Heart left ventricle (tissue), 16 donors: ENCODE measurements around the gene ANKRD33. TPM values are rescaled to one million over a fixed set of nuclear protein-coding genes. Genes with fewer than 3 reads are reported as not detected.
A peak's percentile ranks its signal among the peaks of the same experiment; 100 is the strongest.

Source experiments
- ATAC-seq, 4 donors: fragments of 200-7000 bp; cut with Tn5 transposase; one replicate each; pipeline ENCODE4 v1.9.1; 2020 to 2022; ENCODE audit warnings: moderate library complexity in 4 of 4, mild to moderate bottlenecking in 3 of 4, moderate number of reproducible peaks in 1 of 4
- DNase-seq, 5 donors: peaks; one replicate each; pipeline ENCODE4 v3.0.0-alpha.2; 2020
- H3K27ac ChIP-seq, 12 donors: fragments of 200-600 bp; sonication (generic) in 4 of 12; one replicate each; pipeline versions ENCODE4 v1.5.0 to v1.8.0; 2016 to 2022; ENCODE audit warnings: mild to moderate bottlenecking in 2 of 12
- H3K27me3 ChIP-seq, 9 donors: fragments of 200-600 bp; sonication (generic) in 2 of 9; one replicate each; pipeline versions ENCODE4 v1.5.1 to v1.8.0; 2016 to 2022; ENCODE audit warnings: mild to moderate bottlenecking in 3 of 9
- H3K36me3 ChIP-seq, 9 donors: fragments of 200-600 bp; sonication (generic) in 2 of 9; one replicate each; pipeline versions ENCODE4 v1.5.0 to v1.8.0; 2018 to 2022; ENCODE audit warnings: mild to moderate bottlenecking in 2 of 9
- H3K4me1 ChIP-seq, 12 donors: fragments of 200-600 bp; sonication (generic) in 4 of 12; one replicate each; pipeline versions ENCODE4 v1.5.0 to v1.8.0; 2016 to 2022; ENCODE audit warnings: mild to moderate bottlenecking in 3 of 12
- H3K4me3 ChIP-seq, 12 donors: fragments of 200-600 bp; sonication (generic) in 4 of 12; one replicate each; pipeline versions ENCODE4 v1.5.0 to v1.8.0; 2017 to 2022; ENCODE audit warnings: mild to moderate bottlenecking in 9 of 12, moderate library complexity in 4 of 12
- H3K9me3 ChIP-seq, 12 donors: fragments of 200-600 bp; sonication (generic) in 4 of 12; one replicate each; pipeline versions ENCODE4 v1.5.0 to v1.8.0; 2016 to 2022; ENCODE audit warnings: mild to moderate bottlenecking in 1 of 12
- CTCF ChIP-seq, 12 donors: fragments of 200-600 bp; sonication (generic) in 4 of 12; IDR thresholded peaks; one replicate each; pipeline versions ENCODE4 v1.5.0 to v1.8.0; 2018 to 2022; ENCODE audit warnings: antibody characterized with exemption in 12 of 12, mild to moderate bottlenecking in 5 of 12
- POLR2A ChIP-seq, 2 donors: fragments of 450-650 bp; IDR thresholded peaks; one replicate each; pipeline ENCODE4 v1.6.1; 2017; ENCODE audit warnings: antibody characterized with exemption in 2 of 2, mild to moderate bottlenecking in 2 of 2, moderate library complexity in 2 of 2
- WGBS, 4 donors: extraction: QIAGEN DNeasy Blood & Tissue Kit in 2 of 4; methylation state at CpG; one replicate each; pipeline versions ENCODE4 v1.1.5 to v1.1.7; 2013 to 2018; 5-methylcytosine and 5-hydroxymethylcytosine counted together
- intact Hi-C, 10 donors: fragments of 100-400 bp; cut with DNase I; formaldehyde crosslinking; loops; one replicate each; pipeline versions ENCODE4 v1.11.1 to v1.14.2; 2022
- polyA plus RNA-seq, 2 donors: library from polyadenylated mRNA; stranded (reverse); fragments of 200-250 nt; gene quantifications; one replicate each; pipeline ENCODE4 v1.2.3, GENCODE V29; 2013
- total RNA-seq, 9 donors: library from RNA; depleted of rRNA in 2 of 9; stranded (reverse); fragments of >200 nt in 2 of 9; fragmentation: NEBNext Ultra II Directional in 3 of 9; extraction: Animal tissue kit (Norgen Biotek cat#: 25700) in 3 of 9; gene quantifications; one replicate each; pipeline versions ENCODE4 v1.1.0 to v1.2.4, GENCODE V29; 2016 to 2023
- donor health status: ischemic (EF 13 %, LVEDD 7.1; RV severe dilation, severe dysfunction).
- donor health status: healthy with polysubstance abuse.
- donor health status: DM: no; HTN: yes; CAD: no.
- donor health status: DM: no; HTN: no; CAD: no.
- donor health status: ischemic (EF 25% LVEDD 6.9; RV normal size, moderate dysfunction).
- donor health status: ischemic (EF 25% LVEDD 5.7; RV mildly dilated, moderate dysfunction).
- donor health status: healthy.
- donor health status: DM: yes; HTN: yes; CAD: no.
- donor health status: ischemic (EF 35%, LVEDD 5.7; RV mildly dilated, moderate dysfunction).
- donor health status: nonischemic (EF 11% LVEDD 7.7; RV severe dilation, severe dysfunction).
- donor health status: DM: yes; HTN: yes; CAD: no.
- donor health status: PGD.
- donor health status: ischemic (EF 29% LVEDD 5.4; RV normal size, mild dysfunction).
- donor health status: nonischemic (EF 23%, LVEDD 6.1; RV moderate dilation, normal function).

ANKRD33 gene
- total and polyA plus RNA-seq, 11 donors, result not detected

DNA sequence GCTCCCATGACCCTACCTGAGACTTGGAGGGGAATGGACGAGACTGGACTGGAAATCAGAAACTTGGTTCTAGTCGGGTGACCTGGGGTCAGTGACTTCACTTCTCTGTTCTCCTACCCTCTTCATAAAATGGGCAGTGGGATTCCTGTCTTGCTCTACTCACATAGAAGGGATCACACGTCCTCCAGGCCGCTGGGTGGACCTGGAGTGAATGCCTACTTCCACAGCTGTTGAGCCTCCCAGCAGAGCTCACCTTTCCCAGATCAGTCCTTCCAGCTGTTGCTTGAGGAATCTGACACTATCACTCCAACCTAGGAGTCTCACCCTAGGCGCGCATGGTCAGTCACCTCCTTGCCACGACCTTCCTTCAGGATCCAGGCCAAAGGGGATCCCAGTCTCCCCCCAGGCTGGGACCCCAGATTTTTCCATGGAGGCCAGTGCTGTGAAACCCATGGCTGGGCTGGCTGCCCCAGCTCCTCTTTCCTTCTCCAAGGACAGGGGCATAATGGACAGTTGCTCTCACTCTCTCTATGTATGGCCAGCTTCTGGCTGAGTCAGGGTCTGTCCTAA lies 20.0 kb downstream of the ANKRD33 start:
- Histone ChIP-seq H3K9me3 (no peaks in the 10 kb centered on the region), H3K27me3 (peaks cover 0 to 22% (median 5%) of the 10 kb centered on the region in 9 donors), H3K27ac (peak overlapping the region; percentile 87 to 98 (median 94)), H3K36me3 (peaks cover 0 to 5% (median 0%) of the 10 kb centered on the region in 9 donors), H3K4me3 (peak overlapping the region; percentile 53 to 90 (median 70)), H3K4me1 (peaks cover 6 to 85% (median 74%) of the 10 kb centered on the region in 12 donors)
- WGBS, 4 donors, result 45 to 66% (median 58%) methylated on average over 5 to 7 of the region's 7 CpGs
- intact Hi-C loops, result loop anchor here in 2 of 10 donors (5.0 to 10.0 kb wide), 2 partner anchors 114 to 177 kb away; no protein-coding TSS in a partner anchor
- ATAC-seq, result no peak
- peak in 2 of 5 donors; percentile 13 to 19 for DNase-seq
- TF ChIP-seq CTCF (IDR thresholded peaks at IDR 0.05) (no peak), POLR2A (IDR thresholded peaks at IDR 0.05) (no peak)

DNA sequence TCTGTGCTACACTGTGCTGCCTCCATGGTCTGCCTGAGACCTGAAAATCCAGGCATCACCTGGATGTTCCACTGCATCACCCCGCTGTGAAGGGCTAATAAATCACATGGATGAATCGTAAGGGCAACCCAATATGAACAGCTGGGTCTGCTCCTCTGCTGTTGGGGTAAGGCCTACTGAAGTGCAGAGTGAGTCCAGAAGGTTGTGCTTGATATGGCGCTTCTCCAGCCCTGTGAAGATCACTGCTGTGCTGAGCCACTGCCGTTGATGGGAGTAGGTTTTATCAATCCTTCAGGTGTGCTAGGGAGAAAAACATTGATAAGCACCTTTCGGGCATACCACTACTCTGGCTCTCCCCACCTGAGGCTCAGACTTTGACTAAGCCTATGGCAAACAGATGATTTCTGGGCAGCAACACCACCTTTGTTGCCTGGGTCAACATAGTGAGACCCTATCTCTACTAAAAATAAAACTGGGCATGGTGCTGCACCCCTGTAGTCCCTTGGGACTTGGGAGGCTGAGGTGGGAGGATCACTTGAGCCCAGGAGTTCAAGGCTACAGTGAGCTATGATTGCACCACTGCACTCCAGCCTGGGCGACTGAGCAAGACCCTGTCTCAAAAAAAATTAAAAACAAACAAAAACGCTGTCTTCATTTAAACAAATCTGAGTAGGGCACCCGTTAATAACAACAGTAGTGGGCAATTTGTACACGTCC lies 21.1 kb downstream of the ANKRD33 start:
- peak overlapping the region in 10 of 12 donors; percentile 61 to 90 (median 71) for H3K4me3 ChIP-seq
- peaks cover 6 to 96% (median 83%) of the 10 kb centered on the region in 12 donors for H3K4me1 ChIP-seq
- WGBS, 4 donors, result 77 to 84% (median 78%) methylated on average over 9 of the region's 9 CpGs
- no peak for TF ChIP-seq CTCF (IDR thresholded peaks at IDR 0.05)
- TF ChIP-seq POLR2A (IDR thresholded peaks at IDR 0.05), result no peak
- peak overlapping the region in 10 of 12 donors; percentile 4 to 98 (median 92) for H3K27ac ChIP-seq
- no peak for ATAC-seq
- H3K27me3 ChIP-seq, result peaks cover 0 to 22% (median 5%) of the 10 kb centered on the region in 9 donors
- intact Hi-C loops, result loop anchor here in 2 of 10 donors (5.0 to 10.0 kb wide), 2 partner anchors 113 to 176 kb away; no protein-coding TSS in a partner anchor
- H3K9me3 ChIP-seq, result no peaks in the 10 kb centered on the region
- peak in 1 of 5 donors; percentile 26 for DNase-seq
- peaks cover 0 to 6% (median 0%) of the 10 kb centered on the region in 9 donors for H3K36me3 ChIP-seq

GRCh38 chr12:51910168-51910567 lies 22.3 kb downstream of the ANKRD33 start:
- Histone ChIP-seq H3K4me1 (peaks cover 6 to 91% (median 77%) of the 10 kb centered on the region in 12 donors), H3K9me3 (no peaks in the 10 kb centered on the region), H3K4me3 (peak overlapping the region in 9 of 12 donors; percentile 1 to 72 (median 35)), H3K27ac (peak overlapping the region; percentile 31 to 95 (median 78)), H3K36me3 (peaks cover 0 to 15% (median 5%) of the 10 kb centered on the region in 9 donors), H3K27me3 (peaks cover 0 to 22% (median 5%) of the 10 kb centered on the region in 9 donors)
- intact Hi-C loops, result no loop called here
- TF ChIP-seq CTCF (IDR thresholded peaks at IDR 0.05) (no peak), POLR2A (IDR thresholded peaks at IDR 0.05) (no peak)
- no peak for DNase-seq
- 52 to 70% (median 60%) methylated on average over 6 of the region's 6 CpGs for WGBS, 4 donors
- ATAC-seq, result no peak

DNA sequence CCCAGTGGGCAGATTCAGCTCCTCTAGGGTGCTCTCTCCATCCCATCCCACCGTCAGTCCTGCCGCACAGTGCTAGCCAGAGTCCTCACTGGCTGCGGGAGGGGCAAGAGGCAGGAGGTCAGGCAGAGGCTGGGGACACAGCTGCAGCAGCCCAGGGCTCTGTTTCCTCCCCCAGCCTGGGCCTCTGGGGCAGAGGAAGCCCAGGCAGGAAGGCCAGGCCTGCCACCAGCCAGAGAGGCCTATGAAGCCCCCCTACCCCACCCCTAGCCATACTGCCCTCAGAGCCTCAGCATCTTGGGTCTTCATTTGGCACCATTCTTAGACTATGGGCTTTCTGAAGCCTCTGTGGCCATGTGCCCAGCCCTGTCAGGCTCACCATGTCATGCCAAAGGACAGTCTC lies 22.8 kb downstream of the ANKRD33 start:
- 26 to 71% (median 51%) methylated on average over 2 to 3 of the region's 3 CpGs for WGBS, 4 donors
- Histone ChIP-seq H3K4me1 (peaks cover 6 to 86% (median 72%) of the 10 kb centered on the region in 12 donors), H3K27ac (peak overlapping the region; percentile 31 to 95 (median 78)), H3K27me3 (peaks cover 0 to 22% (median 5%) of the 10 kb centered on the region in 9 donors), H3K36me3 (peaks cover 0 to 20% (median 11%) of the 10 kb centered on the region in 9 donors), H3K4me3 (peak overlapping the region in 9 of 12 donors; percentile 1 to 72 (median 35)), H3K9me3 (no peaks in the 10 kb centered on the region)
- TF ChIP-seq CTCF (IDR thresholded peaks at IDR 0.05) (no peak), POLR2A (IDR thresholded peaks at IDR 0.05) (no peak)
- DNase-seq, result peak in 1 of 5 donors; percentile 44
- intact Hi-C loops, result no loop called here
- peak in 1 of 4 donors; percentile 20 for ATAC-seq
